Measurements from ENCODE around the gene TREM2.

The TREM2 gene

DNA sequence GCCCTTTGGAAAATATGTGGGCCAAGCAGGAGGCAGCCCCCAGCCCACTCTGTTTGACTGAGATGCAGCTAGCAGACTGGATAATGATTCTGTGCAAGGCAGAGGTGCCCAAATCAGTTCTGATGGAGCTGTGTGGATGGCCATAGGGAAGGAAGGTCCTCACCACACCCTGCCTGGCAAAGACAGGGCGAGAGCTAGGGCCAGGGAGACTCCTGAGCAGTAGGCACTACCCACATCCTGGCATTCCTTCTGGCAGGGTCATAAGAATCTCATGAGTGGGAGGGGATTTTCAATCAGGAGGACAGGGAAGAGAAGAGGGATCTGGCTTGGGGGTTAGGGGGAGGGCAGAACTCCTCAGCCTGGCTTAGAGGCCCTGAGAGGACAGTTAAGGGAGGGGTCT is 18.6 kb upstream of the TREM2 start:
- TF ChIP-seq, protein P1, sequence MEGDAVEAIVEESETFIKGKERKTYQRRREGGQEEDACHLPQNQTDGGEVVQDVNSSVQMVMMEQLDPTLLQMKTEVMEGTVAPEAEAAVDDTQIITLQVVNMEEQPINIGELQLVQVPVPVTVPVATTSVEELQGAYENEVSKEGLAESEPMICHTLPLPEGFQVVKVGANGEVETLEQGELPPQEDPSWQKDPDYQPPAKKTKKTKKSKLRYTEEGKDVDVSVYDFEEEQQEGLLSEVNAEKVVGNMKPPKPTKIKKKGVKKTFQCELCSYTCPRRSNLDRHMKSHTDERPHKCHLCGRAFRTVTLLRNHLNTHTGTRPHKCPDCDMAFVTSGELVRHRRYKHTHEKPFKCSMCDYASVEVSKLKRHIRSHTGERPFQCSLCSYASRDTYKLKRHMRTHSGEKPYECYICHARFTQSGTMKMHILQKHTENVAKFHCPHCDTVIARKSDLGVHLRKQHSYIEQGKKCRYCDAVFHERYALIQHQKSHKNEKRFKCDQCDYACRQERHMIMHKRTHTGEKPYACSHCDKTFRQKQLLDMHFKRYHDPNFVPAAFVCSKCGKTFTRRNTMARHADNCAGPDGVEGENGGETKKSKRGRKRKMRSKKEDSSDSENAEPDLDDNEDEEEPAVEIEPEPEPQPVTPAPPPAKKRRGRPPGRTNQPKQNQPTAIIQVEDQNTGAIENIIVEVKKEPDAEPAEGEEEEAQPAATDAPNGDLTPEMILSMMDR (IDR thresholded peaks at IDR 0.05; ENCODE audit: extremely low read depth, missing control alignments), result no peak
- DNase-seq (ENCODE audit: low spot score), result no peak

DNA sequence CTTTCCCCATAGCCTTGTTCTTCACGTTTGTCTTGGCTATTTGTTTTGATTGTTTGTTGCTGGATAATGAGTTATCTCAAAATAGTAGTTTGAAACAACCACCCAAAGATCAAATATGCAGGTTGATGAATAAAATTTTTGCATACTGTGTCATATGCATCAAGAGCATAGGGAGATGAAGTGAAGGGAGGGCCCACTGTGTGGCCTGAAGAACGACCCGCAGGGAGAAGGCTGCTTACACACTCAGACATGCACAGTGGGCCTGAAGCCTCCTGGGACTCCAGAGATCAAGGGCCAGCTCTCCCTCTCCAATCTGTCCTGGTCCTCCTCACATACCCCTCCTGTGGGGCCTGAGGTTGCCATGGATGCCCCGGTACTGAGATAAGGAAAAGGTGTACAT is 16.2 kb upstream of the TREM2 start:
- no peak for DNase-seq (ENCODE audit: low spot score)
- TF ChIP-seq, protein P1 (IDR thresholded peaks at IDR 0.05; ENCODE audit: extremely low read depth, missing control alignments), result no peak

DNA sequence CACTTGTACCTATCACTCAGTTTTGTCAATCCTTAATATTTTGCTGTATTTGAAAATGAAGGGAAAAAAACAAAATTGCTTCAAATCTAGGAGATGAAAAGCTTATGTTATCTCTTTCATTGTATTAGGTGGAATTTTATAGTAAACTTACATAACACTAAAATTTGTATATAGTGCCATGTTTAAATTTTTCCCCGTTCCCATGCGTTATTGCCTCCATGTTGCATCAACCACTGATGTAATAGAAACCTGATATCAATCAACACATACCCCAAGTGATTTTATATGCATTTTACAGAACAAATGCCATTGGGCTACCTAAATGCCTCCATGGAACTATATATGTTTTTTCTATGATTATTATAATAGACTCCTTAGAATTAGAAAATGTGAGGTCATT is 14.8 kb upstream of the TREM2 start:
- DNase-seq (ENCODE audit: low spot score), result no peak
- TF ChIP-seq, protein P1 (IDR thresholded peaks at IDR 0.05; ENCODE audit: extremely low read depth, missing control alignments), result no peak

DNA sequence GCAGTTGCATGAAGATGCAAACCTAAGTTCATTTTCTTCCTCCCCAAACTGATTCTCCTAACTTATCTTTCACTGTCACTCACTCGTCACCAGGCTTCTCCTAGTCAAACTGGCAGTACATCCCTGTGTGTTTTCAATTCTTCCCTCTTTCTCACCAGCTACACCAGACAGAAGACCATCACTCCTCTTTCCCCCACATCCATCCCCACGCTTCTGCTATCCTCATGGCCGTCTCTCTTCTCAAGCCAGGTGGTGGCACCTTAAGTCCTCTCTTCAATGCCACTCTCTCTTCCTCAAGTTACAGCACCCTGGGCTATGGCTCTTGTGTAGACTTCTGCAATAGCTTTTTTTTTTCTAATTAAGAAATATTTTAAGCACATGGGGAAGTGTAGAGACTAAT is 14.4 kb upstream of the TREM2 start:
- TF ChIP-seq, protein P1 (IDR thresholded peaks at IDR 0.05; ENCODE audit: extremely low read depth, missing control alignments), result no peak
- no peak for DNase-seq (ENCODE audit: low spot score)

DNA sequence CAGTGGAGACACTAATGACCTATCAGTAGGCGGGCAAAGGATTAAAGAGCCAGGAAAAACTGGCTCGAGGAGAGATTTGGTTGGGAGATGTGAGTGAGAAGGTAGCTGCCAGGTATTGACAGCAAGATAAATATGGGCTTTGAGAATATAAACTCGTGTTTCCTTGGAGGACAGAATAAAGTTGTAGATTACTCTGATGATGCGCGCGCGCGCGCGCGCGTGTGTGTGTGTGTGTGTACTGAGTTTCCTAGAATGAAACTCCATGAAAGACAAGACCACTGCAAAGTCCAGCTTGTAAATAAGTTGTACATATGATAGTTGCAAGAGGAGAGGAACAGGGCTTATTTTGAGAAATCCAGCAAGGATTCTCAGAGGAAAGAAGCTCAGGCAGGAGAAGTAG is 13.3 kb upstream of the TREM2 start:
- no peak for DNase-seq (ENCODE audit: low spot score)
- TF ChIP-seq, protein P1 (IDR thresholded peaks at IDR 0.05; ENCODE audit: extremely low read depth, missing control alignments), result no peak

DNA sequence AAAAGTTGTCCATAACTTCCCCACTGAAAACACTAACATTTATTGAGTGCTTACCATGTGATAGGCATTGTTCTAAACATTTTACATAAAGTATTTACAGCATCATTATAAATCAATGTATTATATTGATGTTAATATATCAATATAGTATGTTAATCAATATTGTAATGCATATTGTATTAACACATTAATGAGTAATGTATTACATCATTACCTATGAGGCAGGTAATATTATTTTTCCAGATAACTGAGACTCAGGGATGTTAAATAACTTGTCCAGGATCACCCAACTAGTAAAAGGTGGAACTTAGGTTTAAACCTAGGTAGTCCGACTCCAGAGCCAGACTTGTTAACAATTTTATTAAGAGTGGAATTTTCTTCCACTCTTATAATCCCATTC is 12.2 kb upstream of the TREM2 start:
- TF ChIP-seq, protein P1 (IDR thresholded peaks at IDR 0.05; ENCODE audit: extremely low read depth, missing control alignments), result no peak
- DNase-seq (ENCODE audit: low spot score), result no peak

DNA sequence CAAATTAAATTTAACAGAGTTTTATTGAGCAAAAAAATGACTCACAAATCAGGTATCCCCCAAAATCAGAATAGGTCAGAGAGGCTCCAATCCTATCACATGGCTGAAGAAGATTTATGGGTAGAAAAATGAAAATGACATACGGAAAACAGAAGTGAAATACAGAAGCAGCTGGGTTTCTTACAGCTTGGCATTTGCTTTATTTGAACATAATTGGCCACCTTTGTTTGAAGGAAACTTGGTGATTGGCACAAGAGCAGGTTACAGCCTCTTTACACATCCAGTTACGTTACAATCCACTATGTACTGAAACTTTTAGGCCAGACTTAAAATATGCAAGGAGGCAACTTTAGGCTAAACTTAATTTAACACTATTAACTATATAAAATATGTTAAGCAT is 11.7 kb upstream of the TREM2 start:
- TF ChIP-seq, protein P1 (IDR thresholded peaks at IDR 0.05; ENCODE audit: extremely low read depth, missing control alignments), result no peak
- no peak for DNase-seq (ENCODE audit: low spot score)

Measured in GM20000 (cell line).